GM06990 (cell line): Measurements from ENCODE around the gene EXOC3L1.

ENCODE experiments used
- DNase-seq: peaks from one replicate; pipeline ENCODE4 v3.0.0-alpha.2; 2011; ENCODE audit not compliant: insufficient read length; ENCODE audit errors: extremely low read depth
- H3K27me3 ChIP-seq: replicated peaks from 2 replicates; pipeline ENCODE4 v1.6.0; 2011; ENCODE audit warnings: low read length; ENCODE audit not compliant: control insufficient read depth, insufficient read depth
- H3K36me3 ChIP-seq: 2 replicates; pipeline ENCODE4 v1.5.1; 2011; ENCODE audit warnings: low read length; ENCODE audit not compliant: control insufficient read depth, insufficient read depth
- H3K4me3 ChIP-seq: replicated peaks from 2 replicates; pipeline ENCODE4 v1.5.1; 2011; ENCODE audit warnings: low read depth, mild to moderate bottlenecking, control low read depth, low read length
- TF ChIP-seq, protein P1 (sequence below): IDR thresholded peaks from 2 replicates; pipeline ENCODE4 v1.5.1; 2011; ENCODE audit warnings: low read length, control low read depth, mild to moderate bottlenecking, inconsistent platforms; ENCODE audit not compliant: insufficient read depth, poor library complexity, severe bottlenecking

Gene EXOC3L1

DNA sequence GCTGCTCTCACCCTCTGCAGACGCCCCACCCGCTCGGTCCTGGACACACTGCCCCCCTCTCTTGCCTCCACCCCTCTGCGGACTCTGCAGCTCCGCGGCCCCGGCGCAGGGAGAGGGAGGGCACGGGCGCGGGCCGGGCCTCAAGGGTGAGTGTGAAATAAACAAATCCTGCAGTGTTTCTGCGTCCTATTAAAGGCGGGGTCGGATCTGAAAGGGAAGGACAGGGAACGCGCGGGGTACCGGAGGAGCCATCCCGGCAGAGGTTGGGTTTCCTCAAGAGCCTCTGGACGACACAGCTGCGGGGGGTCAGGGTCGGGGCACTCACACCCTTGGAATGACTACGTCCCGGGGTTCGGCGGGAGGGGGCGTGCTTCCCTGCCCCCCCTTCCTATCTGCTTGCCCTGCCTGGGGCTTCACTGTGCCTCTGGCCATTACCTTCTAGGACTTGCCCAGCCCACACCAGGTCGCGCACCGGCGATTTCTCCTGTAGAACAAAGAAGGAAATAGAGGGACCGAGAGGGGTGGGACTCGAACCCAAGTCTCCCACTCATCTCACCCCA, 25.9 kb downstream of the EXOC3L1 start:
- TF ChIP-seq, protein P1, sequence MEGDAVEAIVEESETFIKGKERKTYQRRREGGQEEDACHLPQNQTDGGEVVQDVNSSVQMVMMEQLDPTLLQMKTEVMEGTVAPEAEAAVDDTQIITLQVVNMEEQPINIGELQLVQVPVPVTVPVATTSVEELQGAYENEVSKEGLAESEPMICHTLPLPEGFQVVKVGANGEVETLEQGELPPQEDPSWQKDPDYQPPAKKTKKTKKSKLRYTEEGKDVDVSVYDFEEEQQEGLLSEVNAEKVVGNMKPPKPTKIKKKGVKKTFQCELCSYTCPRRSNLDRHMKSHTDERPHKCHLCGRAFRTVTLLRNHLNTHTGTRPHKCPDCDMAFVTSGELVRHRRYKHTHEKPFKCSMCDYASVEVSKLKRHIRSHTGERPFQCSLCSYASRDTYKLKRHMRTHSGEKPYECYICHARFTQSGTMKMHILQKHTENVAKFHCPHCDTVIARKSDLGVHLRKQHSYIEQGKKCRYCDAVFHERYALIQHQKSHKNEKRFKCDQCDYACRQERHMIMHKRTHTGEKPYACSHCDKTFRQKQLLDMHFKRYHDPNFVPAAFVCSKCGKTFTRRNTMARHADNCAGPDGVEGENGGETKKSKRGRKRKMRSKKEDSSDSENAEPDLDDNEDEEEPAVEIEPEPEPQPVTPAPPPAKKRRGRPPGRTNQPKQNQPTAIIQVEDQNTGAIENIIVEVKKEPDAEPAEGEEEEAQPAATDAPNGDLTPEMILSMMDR: no peak
- Histone ChIP-seq H3K36me3 (no peaks in the 10 kb centered on the region; the same call in 1 of the 2 replicates), H3K4me3 (no peak overlapping the region), H3K27me3 (no peaks in the 10 kb centered on the region; the same call in 1 of the 2 replicates)
- no peak for DNase-seq

DNA sequence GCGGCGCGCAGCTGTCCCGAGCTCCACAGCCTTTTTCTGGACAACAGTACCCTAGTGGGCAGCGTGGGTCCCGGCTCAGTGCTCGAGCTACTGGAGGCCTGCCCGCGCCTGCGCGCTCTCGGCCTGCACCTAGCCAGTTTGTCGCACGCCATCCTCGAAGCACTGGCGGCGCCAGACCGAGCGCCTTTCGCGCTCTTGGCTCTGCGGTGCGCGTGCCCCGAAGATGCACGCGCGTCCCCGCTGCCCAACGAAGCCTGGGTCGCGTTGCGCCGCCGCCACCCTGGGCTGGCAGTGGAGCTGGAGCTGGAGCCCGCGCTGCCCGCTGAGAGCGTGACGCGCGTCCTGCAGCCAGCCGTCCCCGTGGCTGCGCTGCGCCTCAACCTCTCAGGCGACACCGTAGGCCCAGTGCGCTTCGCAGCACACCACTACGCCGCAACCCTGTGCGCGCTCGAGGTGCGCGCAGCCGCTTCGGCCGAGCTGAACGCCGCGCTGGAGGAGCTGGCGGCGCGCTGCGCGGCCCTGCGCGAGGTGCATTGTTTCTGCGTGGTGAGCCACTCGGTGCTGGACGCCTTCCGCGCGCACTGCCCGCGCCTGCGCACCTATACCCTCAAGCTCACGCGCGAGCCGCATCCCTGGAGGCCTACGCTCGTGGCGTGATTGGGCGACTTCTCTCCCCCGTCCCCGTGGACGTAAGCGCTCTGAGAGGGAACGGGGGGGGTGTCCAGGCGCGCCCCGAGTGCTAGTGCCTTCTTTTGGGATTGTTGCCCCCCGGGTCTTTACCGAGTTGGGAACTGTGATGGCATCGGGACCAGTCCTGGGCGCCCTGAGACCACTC, 26.6 kb downstream of the EXOC3L1 start:
- peak; percentile 78 for DNase-seq
- Histone ChIP-seq H3K36me3 (no peaks in the 10 kb centered on the region; the same call in 1 of the 2 replicates), H3K4me3 (peak overlapping the region; percentile 22), H3K27me3 (no peaks in the 10 kb centered on the region; the same call in 1 of the 2 replicates)
- TF ChIP-seq, protein P1: no peak

DNA sequence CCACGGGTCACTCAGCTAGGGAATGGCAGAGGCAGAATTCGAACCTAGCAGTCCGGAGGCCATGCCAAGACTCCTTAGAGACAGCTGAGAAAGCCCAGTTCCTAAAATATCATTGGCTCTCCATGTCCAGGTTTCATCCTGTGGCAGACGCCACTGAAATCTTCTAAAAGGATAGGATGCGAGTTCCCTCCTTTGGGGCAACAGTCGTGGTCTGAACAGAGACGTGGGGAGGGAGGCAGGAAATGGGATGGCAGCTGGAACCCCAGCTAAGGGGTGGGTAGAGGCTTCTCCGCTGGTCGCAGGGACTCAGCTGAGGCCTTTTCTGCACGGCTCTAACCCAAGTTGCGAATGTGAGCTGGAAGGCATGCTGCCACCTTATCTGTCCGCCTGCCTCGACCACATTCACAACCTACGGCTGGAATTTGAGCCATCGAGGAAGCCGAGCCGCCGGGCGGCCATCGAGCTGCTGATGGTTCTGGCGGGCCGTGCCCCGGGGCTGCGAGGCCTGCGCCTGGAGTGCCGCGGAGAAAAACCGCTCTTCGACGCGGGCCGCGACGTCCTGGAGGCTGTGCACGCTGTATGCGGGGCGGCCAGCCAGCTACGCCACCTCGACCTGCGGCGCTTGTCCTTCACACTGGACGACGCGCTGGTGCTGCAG, 27.3 kb downstream of the EXOC3L1 start:
- TF ChIP-seq, protein P1: no peak
- H3K27me3 ChIP-seq: no peaks in the 10 kb centered on the region; the same call in 1 of the 2 replicates
- no peak for DNase-seq
- no peaks in the 10 kb centered on the region; the same call in 1 of the 2 replicates for H3K36me3 ChIP-seq
- peak overlapping the region; percentile 22 for H3K4me3 ChIP-seq

DNA sequence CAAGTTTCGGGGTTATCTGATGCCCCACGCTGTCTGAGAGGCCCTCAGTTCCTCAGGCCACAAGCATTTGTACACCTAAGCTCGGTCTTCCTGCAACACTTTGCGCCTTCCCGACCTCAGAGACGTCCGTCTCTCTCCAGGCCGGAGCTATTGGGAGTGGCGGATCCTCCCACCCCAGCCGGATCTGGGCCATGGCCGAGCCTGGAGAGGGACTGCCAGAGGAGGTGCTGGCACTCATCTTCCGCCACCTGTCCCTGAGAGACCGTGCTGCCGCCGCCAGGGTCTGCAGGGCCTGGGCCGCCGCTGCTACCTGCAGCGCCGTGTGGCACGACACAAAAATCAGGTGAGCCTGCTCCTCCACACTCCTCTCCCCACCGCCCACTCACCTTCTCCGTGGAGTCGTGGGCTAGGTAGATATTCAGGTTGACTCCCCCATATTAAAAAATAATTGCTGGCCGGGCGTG, 28.3 kb downstream of the EXOC3L1 start:
- TF ChIP-seq, protein P1: no peak
- Histone ChIP-seq H3K36me3 (peaks cover 2% of the 10 kb centered on the region), H3K27me3 (no peaks in the 10 kb centered on the region; the same call in 1 of the 2 replicates), H3K4me3 (no peak overlapping the region)
- no peak for DNase-seq

DNA sequence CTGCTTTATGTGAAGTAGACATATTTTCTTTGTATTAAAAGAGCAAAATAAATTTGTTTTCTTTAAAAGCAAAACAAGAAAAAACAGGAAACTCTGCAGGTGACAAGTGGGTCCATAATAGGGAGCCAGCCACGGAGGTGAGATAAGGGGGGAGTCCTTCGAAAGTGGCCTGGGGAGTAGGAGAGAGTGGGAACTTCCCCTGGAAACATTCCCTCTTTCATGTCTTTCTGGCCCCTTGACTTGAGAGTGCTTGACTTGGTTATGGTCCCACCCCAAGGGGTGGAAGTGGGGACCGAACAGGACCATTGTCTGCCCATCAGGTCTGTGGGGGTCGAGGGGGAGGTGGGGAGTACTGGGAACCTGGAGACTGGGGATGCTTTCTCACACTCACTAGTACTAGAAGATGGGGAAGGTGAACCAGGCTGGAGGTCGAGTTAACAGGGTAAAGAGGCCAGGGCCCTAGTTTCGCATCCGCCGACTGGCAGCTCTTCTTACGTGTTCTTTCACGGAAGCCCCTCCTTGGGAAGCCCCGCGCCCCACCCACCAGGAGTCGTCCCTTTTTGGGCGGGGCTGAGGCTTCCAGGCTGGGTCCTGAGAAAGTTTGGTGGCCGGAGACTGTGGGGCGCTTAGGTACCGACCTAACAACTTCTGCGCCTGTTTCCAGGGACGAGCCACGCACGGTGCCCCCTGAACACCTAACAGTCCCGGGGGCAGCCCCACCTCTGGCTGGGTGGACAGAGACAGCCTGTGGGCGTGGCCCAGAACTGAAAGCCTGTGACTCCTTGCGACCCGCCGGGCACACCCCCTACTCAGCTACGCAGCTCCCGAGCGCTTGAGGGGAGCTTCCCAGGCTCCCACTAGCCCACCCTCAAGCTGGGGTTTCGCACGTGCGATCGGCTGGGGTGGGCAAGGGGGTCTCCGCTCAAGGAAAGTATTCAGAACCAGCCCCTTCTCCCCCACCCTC, 31.0 kb downstream of the EXOC3L1 start:
- Histone ChIP-seq H3K4me3 (peak overlapping the region; percentile 98), H3K27me3 (no peaks in the 10 kb centered on the region; the same call in 1 of the 2 replicates), H3K36me3 (peaks cover 2% of the 10 kb centered on the region)
- TF ChIP-seq, protein P1: no peak
- peak; percentile 88 for DNase-seq
